Stimulated activated CD8-positive, alpha-beta memory T cell treated with anti-CD3 and anti-CD28 coated beads, Interleukin-2, amount 100 ng/mL, for 48 hours (primary cell): ENCODE data around the gene NOSIP.

Source experiments
- DNase-seq, 2 donors: peaks; one replicate each; pipeline ENCODE4 v3.0.0-alpha.2; 2020; ENCODE audit warnings: low read depth in 2 of 2

The NOSIP gene

GRCh38 chr19:49594993-49595818 lies 14.8 kb upstream of the NOSIP start:
- no peak for DNase-seq

GRCh38 chr19:49594157-49594992 lies 14.0 kb upstream of the NOSIP start:
- DNase-seq = no peak

GRCh38 chr19:49593233-49594113 lies 13.1 kb upstream of the NOSIP start:
- DNase-seq = peak; percentile 91 to 92

- peak in 1 of 2 donors; percentile 11 for DNase-seq
Observed at GRCh38 chr19:49592486-49593232, 12.3 kb upstream of the NOSIP start.

GRCh38 chr19:49591731-49592485 lies 11.6 kb upstream of the NOSIP start:
- DNase-seq = peak; percentile 19 to 36

GRCh38 chr19:49590971-49591730 lies 10.8 kb upstream of the NOSIP start, which contains the start of gene PRR12:
Gene PRR12, plus strand, starts transcription at chr19:49591182. Its CDS starts 473 bp downstream, at chr19:49591655.
- peak; percentile 46 to 61 for DNase-seq

- DNase-seq = peak; percentile 90 to 94
Observed at GRCh38 chr19:49590071-49590970, 10.0 kb upstream of the NOSIP start.

GRCh38 chr19:49589502-49589905 lies 9.1 kb upstream of the NOSIP start:
- no peak for DNase-seq

GRCh38 chr19:49588365-49589122 lies 8.2 kb upstream of the NOSIP start:
- DNase-seq = peak in 1 of 2 donors; percentile 35

- no peak for DNase-seq
Observed at GRCh38 chr19:49587227-49587626, 6.9 kb upstream of the NOSIP start.

GRCh38 chr19:49585023-49585422 lies 4.7 kb upstream of the NOSIP start:
- no peak for DNase-seq

GRCh38 chr19:49583239-49583638 lies 2.9 kb upstream of the NOSIP start:
- DNase-seq = no peak

GRCh38 chr19:49581007-49581508 lies 702 bp upstream of the NOSIP start, which contains the start of gene PRRG2:
Gene PRRG2, plus strand, starts transcription at chr19:49581316. Its CDS starts 1,904 bp downstream, at chr19:49583220.
- no peak for DNase-seq

- DNase-seq = no peak
Observed at GRCh38 chr19:49579947-49580263, 451 bp downstream of the NOSIP start.

- DNase-seq = no peak
Observed at GRCh38 chr19:49579193-49579592, 1.2 kb downstream of the NOSIP start.

- DNase-seq = no peak
Observed at GRCh38 chr19:49574206-49574755, 6.1 kb downstream of the NOSIP start.

GRCh38 chr19:49573425-49573824 lies 6.9 kb downstream of the NOSIP start:
- no peak for DNase-seq
